HG03064 (cell line): ENCODE results near the gene DGKG.

Experiments used
- ATAC-seq: cut with Tn5 transposase; IDR thresholded peaks from one replicate; pipeline ENCODE4 v1.9.1; 2021; ENCODE audit warnings: low read depth; ENCODE audit not compliant: unreplicated experiment

The DGKG gene

DNA sequence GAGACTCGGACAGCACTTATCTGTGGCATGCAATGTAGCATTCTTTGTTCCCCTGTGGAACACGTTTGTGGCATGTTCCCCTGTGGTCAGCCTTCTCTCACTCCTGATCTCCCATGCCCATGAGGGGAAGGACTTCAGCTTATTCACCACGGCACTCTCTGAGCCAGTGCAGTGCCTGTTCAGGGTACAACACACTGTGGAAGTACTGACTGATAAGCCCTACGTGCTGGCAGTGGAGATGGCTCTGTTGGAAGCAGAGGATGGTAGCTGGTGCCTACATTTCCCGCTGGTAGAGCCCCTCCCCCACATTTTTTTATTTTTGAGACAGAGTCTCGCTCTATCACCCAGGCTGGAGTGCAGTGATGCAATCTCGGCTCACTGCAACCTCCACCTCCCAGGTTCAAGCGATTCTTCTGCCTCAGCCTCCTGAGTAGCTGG lies 209.7 kb downstream of the DGKG start:
- ATAC-seq = peak; percentile 21

- ATAC-seq = no peak
Measured at GRCh38 chr3:186151077-186151971, 210.7 kb downstream of the DGKG start.

DNA sequence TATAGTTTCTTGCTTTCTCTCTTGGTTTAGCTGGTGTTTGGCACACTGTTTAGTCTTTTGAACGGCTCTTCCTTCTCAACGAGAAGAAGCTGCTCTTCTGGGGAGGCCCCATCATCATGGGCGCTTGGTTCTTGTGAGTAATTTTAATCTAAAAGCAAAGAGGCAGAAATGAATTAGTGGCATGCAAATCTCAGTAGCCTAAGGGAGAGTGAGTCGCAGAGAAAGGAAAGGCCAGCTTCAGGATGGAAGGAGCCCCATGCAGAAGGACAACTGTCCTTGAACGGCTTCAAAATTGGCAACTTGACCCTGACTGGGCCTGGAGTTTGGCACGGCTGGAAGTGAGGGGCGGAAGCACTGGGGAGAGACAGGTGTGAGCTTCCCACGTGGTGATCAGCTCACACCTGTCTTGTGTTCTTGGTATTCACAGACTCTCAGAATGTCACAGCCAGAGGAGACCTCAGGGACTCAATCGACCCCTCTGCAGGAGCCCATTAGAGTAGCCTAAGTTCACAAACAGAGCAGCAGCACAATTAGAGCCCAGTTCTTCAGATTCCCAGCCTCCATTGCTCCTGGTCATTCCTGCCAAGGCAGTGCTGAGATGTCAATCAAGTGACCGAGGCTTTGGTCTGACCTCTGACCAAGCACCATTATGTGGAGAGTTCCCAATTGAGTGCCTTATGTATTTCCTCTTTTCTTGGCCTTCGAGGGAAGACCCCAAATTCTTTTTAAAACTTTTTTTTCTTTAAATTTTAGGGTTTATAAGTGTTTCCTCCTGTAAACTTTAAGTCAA lies 211.8 kb downstream of the DGKG start:
- ATAC-seq = no peak

- no peak for ATAC-seq
Measured at GRCh38 chr3:186149319-186149960, 212.6 kb downstream of the DGKG start.

DNA sequence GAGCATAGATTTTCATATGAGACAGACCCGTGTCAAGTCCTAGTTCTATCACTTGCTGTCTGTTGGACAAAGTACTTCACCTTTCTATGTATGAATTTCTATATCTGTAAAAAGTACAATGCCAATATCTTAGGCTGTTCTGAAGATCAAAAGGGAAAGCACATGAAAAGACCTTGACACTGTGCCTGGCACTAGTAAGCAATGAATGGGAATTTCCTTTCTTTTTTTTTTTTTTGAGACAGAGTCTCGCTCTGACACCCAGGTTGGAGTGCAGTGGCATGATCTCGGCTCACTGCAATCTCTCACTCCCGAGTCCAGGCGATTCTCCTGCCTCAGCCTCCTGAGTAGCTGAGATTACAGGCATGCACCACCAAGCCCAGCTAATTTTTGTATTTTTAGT lies 217.8 kb downstream of the DGKG start:
- ATAC-seq = no peak

- ATAC-seq = no peak
Measured at GRCh38 chr3:186143250-186143649, 218.8 kb downstream of the DGKG start.

DNA sequence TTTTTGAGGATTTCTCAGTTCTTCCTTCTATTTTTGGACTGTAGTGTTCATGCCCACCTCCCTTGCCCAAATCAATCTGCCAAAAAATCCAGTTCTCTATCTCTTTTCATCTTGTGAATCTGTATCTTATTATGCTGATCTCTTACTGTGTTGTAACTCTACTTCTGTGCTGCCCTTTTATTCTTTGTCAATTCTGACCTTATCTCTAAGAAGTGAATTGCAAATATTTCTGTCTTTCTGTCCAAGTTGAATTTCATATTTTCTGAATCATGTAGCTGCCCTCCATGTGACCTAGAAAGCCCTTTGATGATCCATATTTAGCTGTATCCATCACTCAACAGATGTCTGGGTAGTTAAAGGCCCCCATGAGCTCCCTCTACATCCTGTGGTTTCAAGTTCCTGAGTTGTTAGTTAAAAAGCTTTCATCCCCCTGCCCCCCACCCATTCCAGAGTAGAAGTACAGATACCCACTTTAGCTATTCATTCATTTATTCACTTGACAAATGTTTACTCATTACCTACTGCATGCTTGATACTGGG lies 219.6 kb downstream of the DGKG start:
- ATAC-seq = no peak

- ATAC-seq = no peak
Measured at GRCh38 chr3:186141790-186142189, 220.2 kb downstream of the DGKG start.

DNA sequence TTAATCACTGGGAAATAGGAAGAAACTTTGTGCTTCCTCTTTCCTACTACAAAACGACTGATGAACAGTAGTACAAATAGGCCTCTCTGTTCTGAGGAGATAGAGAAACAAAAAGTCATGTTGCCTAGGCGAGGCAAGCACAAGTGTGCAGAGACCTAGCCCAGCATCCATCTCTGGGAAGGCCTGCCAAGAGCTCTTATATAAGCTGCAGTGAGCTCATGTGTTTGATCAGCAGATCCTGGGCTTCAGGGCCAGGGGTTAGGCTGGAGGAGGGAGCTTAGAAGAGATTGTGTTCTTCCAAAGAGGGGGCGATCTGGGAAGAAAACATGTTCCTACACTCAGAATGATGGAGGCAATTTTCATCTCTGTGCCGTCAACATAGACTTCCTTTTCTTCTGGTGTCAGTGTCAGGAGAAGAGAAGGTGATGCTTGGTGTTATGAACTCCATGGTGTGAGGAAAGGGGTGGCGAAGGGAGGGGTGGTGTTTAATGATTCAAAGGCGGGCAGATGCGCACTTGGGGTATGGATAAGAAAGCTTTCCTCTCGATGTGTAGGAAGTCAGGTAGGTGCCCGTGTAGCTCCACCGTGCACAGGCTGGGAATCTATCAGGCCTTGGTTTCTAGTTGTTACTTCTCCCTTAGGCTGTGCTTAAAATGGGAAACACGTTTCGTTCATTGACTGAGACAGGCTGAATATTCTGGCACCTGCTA lies 223.6 kb downstream of the DGKG start:
- no peak for ATAC-seq

DNA sequence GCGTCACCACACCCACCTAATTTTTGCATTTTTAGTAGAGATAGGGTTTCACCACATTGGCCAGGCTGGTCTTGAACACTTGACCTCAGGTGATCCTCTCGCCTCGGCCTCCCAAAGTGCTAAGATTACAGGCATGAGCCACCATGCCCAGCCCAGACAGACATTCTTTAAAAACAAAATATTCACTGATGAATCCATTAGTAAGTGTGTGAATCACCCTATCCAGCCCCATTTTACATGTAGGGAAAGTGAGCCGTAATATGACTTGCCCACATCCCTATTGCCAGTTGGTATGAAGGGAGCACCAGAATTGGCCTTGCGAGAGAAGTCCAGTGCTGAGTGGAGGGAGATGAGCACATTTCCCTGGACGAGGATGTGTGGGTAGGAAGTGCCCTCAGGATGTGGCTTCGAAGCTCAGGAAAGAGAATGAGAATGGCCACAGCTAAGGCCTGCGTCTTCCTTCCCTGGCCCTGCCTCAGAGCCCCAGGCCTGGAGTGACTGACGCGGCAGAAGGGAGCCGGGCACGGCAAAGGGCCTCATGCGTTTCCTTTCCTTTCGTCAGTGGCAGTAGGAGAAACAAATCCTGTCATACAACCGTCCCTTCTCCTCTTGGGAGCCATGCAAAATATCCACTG lies 224.9 kb downstream of the DGKG start:
- ATAC-seq = no peak

DNA sequence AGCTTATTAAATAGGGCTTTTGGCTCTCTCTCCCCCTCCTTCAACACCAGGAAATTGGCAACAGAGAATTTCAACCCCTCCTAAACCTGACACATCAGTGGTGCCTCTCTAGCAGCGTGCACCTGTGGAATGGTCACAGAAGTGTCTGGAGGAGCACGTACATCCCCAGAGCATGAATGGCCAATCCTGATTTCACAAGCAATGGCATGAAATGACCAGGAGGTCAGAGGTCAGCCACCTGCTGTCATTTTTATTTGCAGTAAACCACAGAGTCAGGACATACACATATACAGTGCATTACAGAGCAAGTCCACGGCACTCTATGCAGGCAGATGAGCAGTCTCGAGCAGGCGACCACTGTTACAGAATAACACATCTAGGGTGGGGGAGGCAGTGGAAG lies 228.1 kb downstream of the DGKG start:
- ATAC-seq = no peak

DNA sequence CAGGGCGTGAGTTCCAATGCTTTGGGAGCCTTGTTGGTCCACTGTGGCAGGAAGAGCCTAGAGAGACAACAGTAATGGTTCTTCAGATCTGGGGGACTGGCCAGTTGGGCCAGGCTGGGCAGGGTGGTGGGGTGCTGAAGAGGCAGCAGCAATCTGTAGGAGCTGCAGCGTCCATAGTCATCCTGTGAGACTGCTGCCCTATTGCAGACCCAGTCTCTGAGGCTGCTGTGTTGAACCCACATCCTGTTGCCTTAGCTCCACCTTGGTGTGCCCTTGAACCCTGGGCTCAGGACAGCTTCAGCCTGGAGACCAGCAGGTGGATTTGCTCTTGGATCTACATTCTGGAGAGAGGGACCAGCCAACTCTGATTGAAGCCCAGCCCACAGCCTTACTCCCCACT lies 229.5 kb downstream of the DGKG start:
- no peak for ATAC-seq

- no peak for ATAC-seq
Measured at GRCh38 chr3:186129206-186129605, 232.8 kb downstream of the DGKG start.

GRCh38 chr3:186128158-186128557 lies 233.9 kb downstream of the DGKG start:
- ATAC-seq = no peak

DNA sequence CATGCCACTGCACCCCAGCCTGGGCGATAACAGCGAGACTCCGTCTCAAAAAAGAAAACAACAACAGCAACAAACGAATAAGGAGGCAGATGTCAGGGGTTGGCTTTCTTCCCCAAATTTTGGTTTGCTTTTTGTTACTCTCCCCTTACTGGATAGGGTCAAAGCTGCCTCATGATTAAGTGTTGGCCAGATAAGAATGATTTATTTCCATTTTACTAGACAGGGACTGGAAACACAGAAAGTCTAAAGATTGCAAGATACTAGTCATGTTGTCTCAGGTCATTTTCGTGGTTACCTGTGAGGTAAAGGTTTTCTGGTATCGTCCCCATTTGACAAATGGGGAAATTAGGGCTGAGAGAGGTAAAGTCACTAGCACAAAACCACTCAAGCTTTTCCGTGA lies 234.6 kb downstream of the DGKG start:
- no peak for ATAC-seq

- ATAC-seq = no peak
Measured at GRCh38 chr3:186125118-186125517, 236.9 kb downstream of the DGKG start.

DNA sequence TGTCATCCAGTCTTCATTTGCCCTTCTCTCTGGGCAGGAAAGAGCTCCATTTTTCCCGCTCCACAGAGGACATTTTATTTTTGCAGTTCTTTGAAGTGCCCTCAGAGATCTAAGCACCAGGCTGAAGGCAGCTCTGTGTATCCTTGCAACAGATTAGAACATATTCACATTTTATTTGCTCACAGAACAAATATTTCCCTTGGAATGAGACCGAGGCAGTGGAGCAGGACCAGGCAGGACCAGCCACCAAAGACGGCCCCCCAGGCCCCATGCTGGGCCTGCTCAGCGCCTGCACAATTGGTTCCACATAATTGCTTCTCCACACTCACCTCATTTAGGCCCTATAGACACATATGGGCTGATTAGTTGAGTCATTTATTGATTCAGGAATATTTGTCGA lies 237.4 kb downstream of the DGKG start:
- ATAC-seq = no peak

GRCh38 chr3:186123012-186123411 lies 239.0 kb downstream of the DGKG start:
- ATAC-seq = no peak

DNA sequence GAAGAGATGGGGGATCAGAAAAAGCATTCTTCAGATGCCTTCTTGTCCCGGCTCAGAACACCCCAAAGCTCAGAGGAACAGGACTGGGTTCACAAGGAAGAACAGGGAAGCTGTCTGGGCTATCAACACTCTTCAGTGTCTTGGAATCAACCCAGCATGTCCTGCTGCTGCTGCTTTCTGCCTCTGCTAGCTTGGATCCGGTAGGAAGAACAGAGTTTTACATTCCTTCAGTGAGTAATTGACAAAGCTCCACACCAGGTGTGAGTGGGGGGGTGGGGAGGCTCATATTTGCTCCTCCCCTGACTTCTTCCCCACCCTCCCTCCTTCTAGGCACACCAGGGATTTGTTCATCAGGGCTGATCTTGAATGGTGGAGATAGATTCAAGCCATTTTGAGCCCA lies 240.1 kb downstream of the DGKG start:
- ATAC-seq = no peak

GRCh38 chr3:186121278-186121677 lies 240.8 kb downstream of the DGKG start:
- no peak for ATAC-seq
